ENCODE measurements around the gene THAP5. TPM values are rescaled to one million over a fixed set of nuclear protein-coding genes. Genes with fewer than 3 reads are reported as not detected.

Gene THAP5
- total and polyA plus RNA-seq, 4 donors, result 11.3 to 29.9 (median 15.5) TPM

DNA sequence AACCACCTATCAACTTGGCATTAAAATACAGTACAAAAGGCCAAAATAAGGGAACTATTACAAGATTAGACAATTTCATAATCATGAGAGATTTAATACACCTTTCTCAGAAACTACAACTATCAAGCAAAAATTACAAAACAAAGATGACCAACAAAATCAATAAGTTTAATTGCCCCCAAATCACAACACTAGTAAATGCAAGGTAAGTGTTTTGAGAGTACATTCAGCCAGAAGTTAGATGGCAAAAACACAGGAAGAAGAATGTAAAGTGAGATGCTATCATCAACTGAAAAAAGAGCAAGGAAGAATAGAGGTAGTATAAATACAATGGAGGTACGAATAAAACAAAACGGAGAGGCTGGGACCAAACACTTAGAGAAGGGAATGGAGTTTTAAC is 46.7 kb downstream of the THAP5 start:
- no peaks in the 10 kb centered on the region for H3K27me3 ChIP-seq (ENCODE audit: control insufficient read depth in 4 of 4, insufficient read depth in 4 of 4, low read length in 3 of 4)
- H3K4me3 ChIP-seq (ENCODE audit: low read depth in 1 of 3, low read length in 3 of 3), result no peak overlapping the region
- H3K27ac ChIP-seq (ENCODE audit: low read depth in 1 of 2, low read length in 2 of 2), result no peak overlapping the region
- peaks cover 0 to 6% (median 5%) of the 10 kb centered on the region in 4 donors for H3K36me3 ChIP-seq (ENCODE audit: control insufficient read depth in 4 of 4, insufficient read depth in 3 of 4, low read depth in 1 of 4, low read length in 3 of 4)
- 95% methylated on average over 2 of the region's 2 CpGs for WGBS
- no peak for TF ChIP-seq SP1 (IDR thresholded peaks at IDR 0.05)
- no peak for TF ChIP-seq RXRA (IDR thresholded peaks at IDR 0.05)
- TF ChIP-seq FOXA2 (IDR thresholded peaks at IDR 0.05), result no peak
- TF ChIP-seq, protein P1, sequence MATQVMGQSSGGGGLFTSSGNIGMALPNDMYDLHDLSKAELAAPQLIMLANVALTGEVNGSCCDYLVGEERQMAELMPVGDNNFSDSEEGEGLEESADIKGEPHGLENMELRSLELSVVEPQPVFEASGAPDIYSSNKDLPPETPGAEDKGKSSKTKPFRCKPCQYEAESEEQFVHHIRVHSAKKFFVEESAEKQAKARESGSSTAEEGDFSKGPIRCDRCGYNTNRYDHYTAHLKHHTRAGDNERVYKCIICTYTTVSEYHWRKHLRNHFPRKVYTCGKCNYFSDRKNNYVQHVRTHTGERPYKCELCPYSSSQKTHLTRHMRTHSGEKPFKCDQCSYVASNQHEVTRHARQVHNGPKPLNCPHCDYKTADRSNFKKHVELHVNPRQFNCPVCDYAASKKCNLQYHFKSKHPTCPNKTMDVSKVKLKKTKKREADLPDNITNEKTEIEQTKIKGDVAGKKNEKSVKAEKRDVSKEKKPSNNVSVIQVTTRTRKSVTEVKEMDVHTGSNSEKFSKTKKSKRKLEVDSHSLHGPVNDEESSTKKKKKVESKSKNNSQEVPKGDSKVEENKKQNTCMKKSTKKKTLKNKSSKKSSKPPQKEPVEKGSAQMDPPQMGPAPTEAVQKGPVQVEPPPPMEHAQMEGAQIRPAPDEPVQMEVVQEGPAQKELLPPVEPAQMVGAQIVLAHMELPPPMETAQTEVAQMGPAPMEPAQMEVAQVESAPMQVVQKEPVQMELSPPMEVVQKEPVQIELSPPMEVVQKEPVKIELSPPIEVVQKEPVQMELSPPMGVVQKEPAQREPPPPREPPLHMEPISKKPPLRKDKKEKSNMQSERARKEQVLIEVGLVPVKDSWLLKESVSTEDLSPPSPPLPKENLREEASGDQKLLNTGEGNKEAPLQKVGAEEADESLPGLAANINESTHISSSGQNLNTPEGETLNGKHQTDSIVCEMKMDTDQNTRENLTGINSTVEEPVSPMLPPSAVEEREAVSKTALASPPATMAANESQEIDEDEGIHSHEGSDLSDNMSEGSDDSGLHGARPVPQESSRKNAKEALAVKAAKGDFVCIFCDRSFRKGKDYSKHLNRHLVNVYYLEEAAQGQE (IDR thresholded peaks at IDR 0.05), result no peak
- TF ChIP-seq YY1 (IDR thresholded peaks at IDR 0.05), result no peak
- TF ChIP-seq, protein P2, sequence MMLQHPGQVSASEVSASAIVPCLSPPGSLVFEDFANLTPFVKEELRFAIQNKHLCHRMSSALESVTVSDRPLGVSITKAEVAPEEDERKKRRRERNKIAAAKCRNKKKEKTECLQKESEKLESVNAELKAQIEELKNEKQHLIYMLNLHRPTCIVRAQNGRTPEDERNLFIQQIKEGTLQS (IDR thresholded peaks at IDR 0.05), result no peak
- TF ChIP-seq GABPA (IDR thresholded peaks at IDR 0.05 in 1 of 2, conservative IDR thresholded peaks at IDR 0.05 in 1 of 2), result no peak
- TF ChIP-seq RAD21 (IDR thresholded peaks at IDR 0.05), result no peak
- TF ChIP-seq NR2F2 (IDR thresholded peaks at IDR 0.05), result no peak
- TF ChIP-seq, protein P3, sequence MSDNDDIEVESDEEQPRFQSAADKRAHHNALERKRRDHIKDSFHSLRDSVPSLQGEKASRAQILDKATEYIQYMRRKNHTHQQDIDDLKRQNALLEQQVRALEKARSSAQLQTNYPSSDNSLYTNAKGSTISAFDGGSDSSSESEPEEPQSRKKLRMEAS (IDR thresholded peaks at IDR 0.05), result no peak
- TF ChIP-seq, protein P4, sequence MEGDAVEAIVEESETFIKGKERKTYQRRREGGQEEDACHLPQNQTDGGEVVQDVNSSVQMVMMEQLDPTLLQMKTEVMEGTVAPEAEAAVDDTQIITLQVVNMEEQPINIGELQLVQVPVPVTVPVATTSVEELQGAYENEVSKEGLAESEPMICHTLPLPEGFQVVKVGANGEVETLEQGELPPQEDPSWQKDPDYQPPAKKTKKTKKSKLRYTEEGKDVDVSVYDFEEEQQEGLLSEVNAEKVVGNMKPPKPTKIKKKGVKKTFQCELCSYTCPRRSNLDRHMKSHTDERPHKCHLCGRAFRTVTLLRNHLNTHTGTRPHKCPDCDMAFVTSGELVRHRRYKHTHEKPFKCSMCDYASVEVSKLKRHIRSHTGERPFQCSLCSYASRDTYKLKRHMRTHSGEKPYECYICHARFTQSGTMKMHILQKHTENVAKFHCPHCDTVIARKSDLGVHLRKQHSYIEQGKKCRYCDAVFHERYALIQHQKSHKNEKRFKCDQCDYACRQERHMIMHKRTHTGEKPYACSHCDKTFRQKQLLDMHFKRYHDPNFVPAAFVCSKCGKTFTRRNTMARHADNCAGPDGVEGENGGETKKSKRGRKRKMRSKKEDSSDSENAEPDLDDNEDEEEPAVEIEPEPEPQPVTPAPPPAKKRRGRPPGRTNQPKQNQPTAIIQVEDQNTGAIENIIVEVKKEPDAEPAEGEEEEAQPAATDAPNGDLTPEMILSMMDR (IDR thresholded peaks at IDR 0.05; ENCODE audit: low read depth, low read length, missing input control), result no peak
- TF ChIP-seq JUND (IDR thresholded peaks at IDR 0.05), result no peak
- TF ChIP-seq FOXA1 (IDR thresholded peaks at IDR 0.05), result no peak
- TF ChIP-seq, protein P5, sequence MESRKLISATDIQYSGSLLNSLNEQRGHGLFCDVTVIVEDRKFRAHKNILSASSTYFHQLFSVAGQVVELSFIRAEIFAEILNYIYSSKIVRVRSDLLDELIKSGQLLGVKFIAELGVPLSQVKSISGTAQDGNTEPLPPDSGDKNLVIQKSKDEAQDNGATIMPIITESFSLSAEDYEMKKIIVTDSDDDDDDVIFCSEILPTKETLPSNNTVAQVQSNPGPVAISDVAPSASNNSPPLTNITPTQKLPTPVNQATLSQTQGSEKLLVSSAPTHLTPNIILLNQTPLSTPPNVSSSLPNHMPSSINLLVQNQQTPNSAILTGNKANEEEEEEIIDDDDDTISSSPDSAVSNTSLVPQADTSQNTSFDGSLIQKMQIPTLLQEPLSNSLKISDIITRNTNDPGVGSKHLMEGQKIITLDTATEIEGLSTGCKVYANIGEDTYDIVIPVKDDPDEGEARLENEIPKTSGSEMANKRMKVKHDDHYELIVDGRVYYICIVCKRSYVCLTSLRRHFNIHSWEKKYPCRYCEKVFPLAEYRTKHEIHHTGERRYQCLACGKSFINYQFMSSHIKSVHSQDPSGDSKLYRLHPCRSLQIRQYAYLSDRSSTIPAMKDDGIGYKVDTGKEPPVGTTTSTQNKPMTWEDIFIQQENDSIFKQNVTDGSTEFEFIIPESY (IDR thresholded peaks at IDR 0.05), result no peak
- TF ChIP-seq TAF1 (conservative IDR thresholded peaks at IDR 0.05), result no peak
- H3K9ac ChIP-seq (ENCODE audit: low read depth in 1 of 2, low read length in 2 of 2), result no peak overlapping the region
- H3K4me1 ChIP-seq (ENCODE audit: control insufficient read depth in 4 of 4, insufficient read depth in 4 of 4, low read length in 3 of 4), result peaks cover 3 to 27% (median 14%) of the 10 kb centered on the region in 4 donors
- peaks cover 0 to 1% (median 0%) of the 10 kb centered on the region in 4 donors for H3K9me3 ChIP-seq (ENCODE audit: control insufficient read depth in 4 of 4, low read length in 3 of 4)
- no peak for DNase-seq (ENCODE audit: low spot score)

DNA sequence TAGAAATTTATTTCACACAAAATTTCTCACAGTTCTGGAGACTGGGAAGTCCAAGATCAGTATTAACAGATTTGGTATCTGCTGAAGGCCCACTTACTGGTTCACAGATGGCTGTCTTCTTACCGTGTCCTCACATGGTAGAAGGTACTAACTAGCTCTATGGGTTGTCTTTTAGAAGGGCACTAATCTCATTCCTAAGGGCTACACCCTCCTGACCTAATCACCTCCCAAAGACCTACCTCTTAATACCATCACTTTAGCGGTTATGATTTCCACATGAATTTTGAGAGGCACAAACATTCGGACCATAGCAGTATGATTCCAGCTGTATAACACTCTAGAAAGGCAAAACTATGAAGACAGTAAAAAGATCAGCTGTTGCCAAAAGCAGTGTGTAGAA is 51.6 kb downstream of the THAP5 start:
- no peak for TF ChIP-seq YY1 (IDR thresholded peaks at IDR 0.05)
- TF ChIP-seq, protein P5 (IDR thresholded peaks at IDR 0.05), result no peak
- Histone ChIP-seq H3K9me3 (ENCODE audit: control insufficient read depth in 4 of 4, low read length in 3 of 4) (peaks cover 0 to 1% (median 0%) of the 10 kb centered on the region in 4 donors), H3K4me1 (ENCODE audit: control insufficient read depth in 4 of 4, insufficient read depth in 4 of 4, low read length in 3 of 4) (peaks cover 5 to 20% (median 16%) of the 10 kb centered on the region in 4 donors), H3K9ac (ENCODE audit: low read depth in 1 of 2, low read length in 2 of 2) (no peak overlapping the region), H3K4me3 (ENCODE audit: low read depth in 1 of 3, low read length in 3 of 3) (no peak overlapping the region), H3K27ac (ENCODE audit: low read depth in 1 of 2, low read length in 2 of 2) (no peak overlapping the region), H3K27me3 (ENCODE audit: control insufficient read depth in 4 of 4, insufficient read depth in 4 of 4, low read length in 3 of 4) (no peaks in the 10 kb centered on the region), H3K36me3 (ENCODE audit: control insufficient read depth in 4 of 4, insufficient read depth in 3 of 4, low read depth in 1 of 4, low read length in 3 of 4) (peaks cover 0 to 13% (median 10%) of the 10 kb centered on the region in 4 donors)
- no peak for DNase-seq (ENCODE audit: low spot score)
- WGBS, result 97% methylated on average over 3 of the region's 3 CpGs
